Uterus (tissue), 4 donors: ENCODE data around the gene METTL26. TPM values are rescaled to one million over a fixed set of nuclear protein-coding genes. Genes with fewer than 3 reads are reported as not detected.

Experiments used
- DNase-seq, 2 donors: peaks; one replicate each; pipeline ENCODE4 v3.0.0-alpha.2; 2019 to 2020
- H3K27ac ChIP-seq, 2 donors: fragments of 200-600 bp; sonication (generic); 1 replicate in 1 of 2; 2 replicates in 1 of 2; pipeline ENCODE4 v1.5.1; 2016 to 2018
- H3K27me3 ChIP-seq, 2 donors: fragments of 200-600 bp; sonication (generic); one replicate each; pipeline ENCODE4 v1.5.1; 2018 to 2019; ENCODE audit warnings: control low read depth in 1 of 2
- H3K36me3 ChIP-seq, 2 donors: fragments of 200-600 bp; sonication (generic); one replicate each; pipeline ENCODE4 v1.5.1; 2019; ENCODE audit warnings: control low read depth in 1 of 2
- H3K4me1 ChIP-seq, 2 donors: fragments of 200-600 bp; sonication (generic); one replicate each; pipeline ENCODE4 v1.5.1; 2018 to 2019; ENCODE audit warnings: control low read depth in 1 of 2
- H3K4me3 ChIP-seq, 2 donors: fragments of 200-600 bp; sonication (generic); 1 replicate in 1 of 2; 2 replicates in 1 of 2; pipeline ENCODE4 v1.5.1; 2018 to 2019; ENCODE audit warnings: mild to moderate bottlenecking in 1 of 2
- H3K9me3 ChIP-seq, 2 donors: fragments of 200-600 bp; sonication (generic); one replicate each; pipeline ENCODE4 v1.5.1; 2019; ENCODE audit warnings: control low read depth in 1 of 2
- POLR2A ChIP-seq, 2 donors: fragments of 450-650 bp; IDR thresholded peaks; one replicate each; pipeline ENCODE4 v1.6.1; 2016; ENCODE audit warnings: antibody characterized with exemption in 2 of 2, mild to moderate bottlenecking in 1 of 2, moderate library complexity in 1 of 2
- intact Hi-C: fragments of 100-400 bp; cut with DNase I; formaldehyde crosslinking; loops from one replicate; pipeline ENCODE4 v1.15.1; 2023; ENCODE audit warnings: low total_unique reads
- total RNA-seq, 4 donors: library from RNA; depleted of rRNA in 3 of 4; stranded (reverse); fragments of >200 nt in 3 of 4; gene quantifications; one replicate each; pipeline versions ENCODE4 v1.1.0 to v1.2.4, GENCODE V29; 2014 to 2023
- TF ChIP-seq, protein P1 (sequence below), 4 experiments: fragments of 200-600 bp in 2 of 4; fragments of 450-650 bp in 2 of 4; sonication (generic) in 2 of 4; IDR thresholded peaks; one replicate each; pipeline ENCODE4 v1.5.1; 2016 to 2019; ENCODE audit warnings: antibody characterized with exemption in 4 of 4, mild to moderate bottlenecking in 2 of 4, moderate library complexity in 1 of 4
- donor health status: DM: yes; HTN: yes; CAD: no.

The METTL26 gene
- total RNA-seq, 4 donors from 2014 or later: 29.5 to 171 (median 97.1) TPM

DNA sequence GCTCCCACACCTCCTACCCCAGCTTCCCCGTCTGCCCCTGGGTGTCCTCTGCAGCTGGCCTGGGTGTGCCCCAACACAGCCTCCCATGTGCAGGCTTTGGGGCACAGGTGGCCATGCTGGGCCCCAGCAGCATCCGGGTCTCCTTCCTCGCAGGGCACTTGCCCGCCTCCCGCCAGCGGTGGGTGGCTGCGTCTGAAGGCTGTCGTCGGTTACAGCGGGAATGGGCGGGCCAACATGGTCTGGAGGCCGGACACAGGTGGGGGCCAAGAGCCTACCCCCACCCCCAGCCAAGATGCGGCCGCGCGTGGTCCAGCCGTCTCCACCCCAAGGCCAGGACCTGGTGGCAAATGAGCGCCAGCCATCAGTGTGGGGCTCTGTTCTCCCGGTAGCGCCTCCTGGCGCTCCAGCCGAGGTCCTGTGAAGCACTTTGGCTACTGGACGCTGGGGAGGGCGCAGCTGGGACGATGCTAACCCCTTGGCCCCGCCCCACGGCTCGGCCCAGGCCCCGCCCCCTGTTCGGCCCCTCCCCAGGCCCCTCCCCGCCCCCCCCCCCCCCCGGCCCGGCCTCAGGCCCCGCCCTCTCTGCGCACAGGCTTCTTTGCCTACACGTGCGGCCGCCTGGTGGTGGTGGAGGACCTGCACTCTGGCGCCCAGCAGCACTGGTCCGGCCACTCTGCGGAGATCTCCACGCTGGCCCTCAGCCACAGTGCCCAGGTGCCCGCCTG lies 24.5 kb upstream of the METTL26 start:
- intact Hi-C loops: loop anchor here (10.0 kb wide), 1 partner anchor 86 kb away; no protein-coding TSS in a partner anchor
- peak overlapping the region; percentile 76 to 79 for H3K27ac ChIP-seq
- no peaks in the 10 kb centered on the region for H3K36me3 ChIP-seq
- H3K9me3 ChIP-seq: no peaks in the 10 kb centered on the region
- DNase-seq: peak; percentile 85 to 91
- H3K4me3 ChIP-seq: no peak overlapping the region
- H3K4me1 ChIP-seq: peaks cover 3 to 5% of the 10 kb centered on the region in 2 donors
- TF ChIP-seq POLR2A (IDR thresholded peaks at IDR 0.05): peak in 1 of 2 donors; percentile 10
- TF ChIP-seq, protein P1, sequence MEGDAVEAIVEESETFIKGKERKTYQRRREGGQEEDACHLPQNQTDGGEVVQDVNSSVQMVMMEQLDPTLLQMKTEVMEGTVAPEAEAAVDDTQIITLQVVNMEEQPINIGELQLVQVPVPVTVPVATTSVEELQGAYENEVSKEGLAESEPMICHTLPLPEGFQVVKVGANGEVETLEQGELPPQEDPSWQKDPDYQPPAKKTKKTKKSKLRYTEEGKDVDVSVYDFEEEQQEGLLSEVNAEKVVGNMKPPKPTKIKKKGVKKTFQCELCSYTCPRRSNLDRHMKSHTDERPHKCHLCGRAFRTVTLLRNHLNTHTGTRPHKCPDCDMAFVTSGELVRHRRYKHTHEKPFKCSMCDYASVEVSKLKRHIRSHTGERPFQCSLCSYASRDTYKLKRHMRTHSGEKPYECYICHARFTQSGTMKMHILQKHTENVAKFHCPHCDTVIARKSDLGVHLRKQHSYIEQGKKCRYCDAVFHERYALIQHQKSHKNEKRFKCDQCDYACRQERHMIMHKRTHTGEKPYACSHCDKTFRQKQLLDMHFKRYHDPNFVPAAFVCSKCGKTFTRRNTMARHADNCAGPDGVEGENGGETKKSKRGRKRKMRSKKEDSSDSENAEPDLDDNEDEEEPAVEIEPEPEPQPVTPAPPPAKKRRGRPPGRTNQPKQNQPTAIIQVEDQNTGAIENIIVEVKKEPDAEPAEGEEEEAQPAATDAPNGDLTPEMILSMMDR (IDR thresholded peaks at IDR 0.05): peak; percentile 51 to 76 (median 72)
- H3K27me3 ChIP-seq: no peaks in the 10 kb centered on the region

DNA sequence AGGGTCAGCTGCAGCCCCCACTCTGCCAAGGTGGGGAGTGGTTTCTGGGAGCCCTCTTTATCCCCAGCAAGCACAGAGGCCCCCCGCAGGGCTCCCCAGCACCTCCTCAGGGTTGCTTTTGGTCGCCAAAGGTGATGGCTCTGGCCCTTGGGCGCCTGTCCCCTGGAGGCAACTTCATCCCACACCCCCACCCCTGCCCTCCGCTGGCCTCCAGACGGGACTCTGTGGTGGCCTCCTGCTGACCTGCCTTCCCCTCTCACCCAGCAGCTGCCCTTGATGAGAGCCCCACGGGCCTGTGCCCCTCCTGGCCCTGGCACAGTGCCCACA lies 24.0 kb upstream of the METTL26 start:
- no peaks in the 10 kb centered on the region for H3K9me3 ChIP-seq
- H3K4me1 ChIP-seq: peaks cover 3 to 5% of the 10 kb centered on the region in 2 donors
- H3K27ac ChIP-seq: peak overlapping the region; percentile 76 to 79
- intact Hi-C loops: loop anchor here (10.0 kb wide), 1 partner anchor 85 kb away; no protein-coding TSS in a partner anchor
- H3K4me3 ChIP-seq: no peak overlapping the region
- no peak for TF ChIP-seq POLR2A (IDR thresholded peaks at IDR 0.05)
- TF ChIP-seq, protein P1 (IDR thresholded peaks at IDR 0.05): no peak
- no peaks in the 10 kb centered on the region for H3K36me3 ChIP-seq
- no peak for DNase-seq
- H3K27me3 ChIP-seq: no peaks in the 10 kb centered on the region

DNA sequence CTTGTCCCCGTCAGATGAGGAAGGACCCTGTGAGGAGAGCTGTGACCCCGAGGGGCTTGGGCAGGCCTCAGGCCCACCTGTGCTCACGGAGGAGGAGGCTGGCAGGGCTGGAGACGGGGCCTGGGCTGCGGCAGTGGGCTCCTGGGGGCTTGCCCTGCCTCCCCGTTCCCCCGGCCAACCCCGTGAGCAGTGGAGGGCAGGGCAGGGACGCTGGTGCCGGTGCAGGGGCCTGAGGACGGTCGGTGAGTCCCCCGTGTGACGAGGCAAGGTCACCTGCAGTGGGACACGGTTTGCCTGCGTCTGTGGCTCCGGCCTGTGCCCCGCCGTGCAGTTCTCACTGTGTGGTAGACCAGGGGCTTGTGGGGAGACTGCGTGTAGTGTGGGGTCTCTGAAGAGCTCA lies 23.5 kb upstream of the METTL26 start:
- intact Hi-C loops: loop anchor here (10.0 kb wide), 1 partner anchor 85 kb away; no protein-coding TSS in a partner anchor
- Histone ChIP-seq H3K27me3 (no peaks in the 10 kb centered on the region), H3K36me3 (no peaks in the 10 kb centered on the region), H3K9me3 (no peaks in the 10 kb centered on the region), H3K4me3 (no peak overlapping the region), H3K27ac (no peak overlapping the region), H3K4me1 (peaks cover 3 to 5% of the 10 kb centered on the region in 2 donors)
- DNase-seq: no peak
- no peak for TF ChIP-seq POLR2A (IDR thresholded peaks at IDR 0.05)
- TF ChIP-seq, protein P1 (IDR thresholded peaks at IDR 0.05): no peak

- Histone ChIP-seq H3K27ac (no peak overlapping the region), H3K4me3 (no peak overlapping the region), H3K27me3 (no peaks in the 10 kb centered on the region), H3K9me3 (no peaks in the 10 kb centered on the region), H3K4me1 (peaks cover 3 to 5% of the 10 kb centered on the region in 2 donors), H3K36me3 (no peaks in the 10 kb centered on the region)
- no peak for TF ChIP-seq POLR2A (IDR thresholded peaks at IDR 0.05)
- TF ChIP-seq, protein P1 (IDR thresholded peaks at IDR 0.05): no peak
- intact Hi-C loops: no loop called here
- no peak for DNase-seq
These were observed 22.8 kb upstream of the METTL26 start for GRCh38 chr16:658679-659571.

DNA sequence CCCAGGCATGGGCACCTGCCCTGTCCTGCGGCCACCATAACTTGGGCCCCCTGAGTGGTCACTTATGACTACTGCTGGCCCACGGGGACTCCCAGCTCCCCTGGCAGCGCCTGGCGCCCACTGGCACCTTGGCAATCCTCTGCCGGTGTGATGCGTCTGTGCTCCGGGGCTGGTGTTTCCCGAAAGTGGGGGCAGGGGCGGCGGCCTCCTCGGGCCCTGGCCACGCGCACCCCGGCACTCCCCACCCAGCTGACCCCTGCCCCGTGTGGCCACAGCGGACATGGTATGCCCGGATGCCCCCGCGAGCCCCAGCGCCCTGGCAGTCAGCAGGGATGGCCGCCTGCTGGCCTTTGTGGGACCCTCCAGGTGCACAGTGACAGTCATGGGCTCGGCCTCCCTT lies 21.4 kb upstream of the METTL26 start:
- Histone ChIP-seq H3K4me3 (no peak overlapping the region), H3K4me1 (peaks cover 3 to 5% of the 10 kb centered on the region in 2 donors), H3K27ac (no peak overlapping the region), H3K36me3 (no peaks in the 10 kb centered on the region), H3K27me3 (no peaks in the 10 kb centered on the region), H3K9me3 (no peaks in the 10 kb centered on the region)
- no peak for TF ChIP-seq POLR2A (IDR thresholded peaks at IDR 0.05)
- TF ChIP-seq, protein P1 (IDR thresholded peaks at IDR 0.05): no peak
- intact Hi-C loops: no loop called here
- DNase-seq: no peak
